ENCODE measurements around the gene GOLPH3. TPM values are rescaled to one million over a fixed set of nuclear protein-coding genes. Genes with fewer than 3 reads are reported as not detected.

GOLPH3 gene
- total RNA-seq, 1 donor from 2014 or later: 78.8 TPM

- Histone ChIP-seq H3K4me3 (no peak overlapping the region), H3K9me3 (no peaks in the 10 kb centered on the region), H3K27ac (no peak overlapping the region), H3K4me1 (peaks cover 8% of the 10 kb centered on the region), H3K36me3 (peaks cover 0 to 22% of the 10 kb centered on the region in 2 donors), H3K27me3 (no peaks in the 10 kb centered on the region)
- DNase-seq (ENCODE audit: extremely low spot score in 2 of 2): no peak
- intact Hi-C loops (cut with DNase I): no loop called here
- TF ChIP-seq POLR2A (IDR thresholded peaks at IDR 0.05) (no peak), POLR2AphosphoS5 (IDR thresholded peaks at IDR 0.05; ENCODE audit: insufficient read depth in 1 of 2, low read depth in 1 of 2) (no peak), CTCF (IDR thresholded peaks at IDR 0.05) (no peak)
These were observed 57.4 kb downstream of the GOLPH3 start for GRCh38 chr5:32116574-32117313.

GRCh38 chr5:32115985-32116384 lies 58.1 kb downstream of the GOLPH3 start:
- peaks cover 0 to 26% of the 10 kb centered on the region in 2 donors for H3K36me3 ChIP-seq
- no peaks in the 10 kb centered on the region for H3K27me3 ChIP-seq
- H3K4me1 ChIP-seq: peaks cover 8% of the 10 kb centered on the region
- H3K27ac ChIP-seq: no peak overlapping the region
- H3K9me3 ChIP-seq: no peaks in the 10 kb centered on the region
- intact Hi-C loops (cut with DNase I): no loop called here
- DNase-seq (ENCODE audit: extremely low spot score in 2 of 2): no peak
- H3K4me3 ChIP-seq: no peak overlapping the region
- TF ChIP-seq POLR2AphosphoS5 (IDR thresholded peaks at IDR 0.05; ENCODE audit: insufficient read depth in 1 of 2, low read depth in 1 of 2) (no peak), CTCF (IDR thresholded peaks at IDR 0.05) (no peak), POLR2A (IDR thresholded peaks at IDR 0.05) (no peak)

GRCh38 chr5:32110111-32110696 lies 63.9 kb downstream of the GOLPH3 start:
- TF ChIP-seq POLR2A (IDR thresholded peaks at IDR 0.05) (no peak), CTCF (IDR thresholded peaks at IDR 0.05) (no peak), POLR2AphosphoS5 (IDR thresholded peaks at IDR 0.05; ENCODE audit: insufficient read depth in 1 of 2, low read depth in 1 of 2) (no peak)

GRCh38 chr5:32109236-32109635 lies 64.9 kb downstream of the GOLPH3 start:
- no peaks in the 10 kb centered on the region for H3K9me3 ChIP-seq
- TF ChIP-seq CTCF (IDR thresholded peaks at IDR 0.05) (no peak), POLR2AphosphoS5 (IDR thresholded peaks at IDR 0.05; ENCODE audit: insufficient read depth in 1 of 2, low read depth in 1 of 2) (no peak), POLR2A (IDR thresholded peaks at IDR 0.05) (no peak)
- H3K27me3 ChIP-seq: no peaks in the 10 kb centered on the region
- H3K4me1 ChIP-seq: no peaks in the 10 kb centered on the region
- intact Hi-C loops (cut with DNase I): no loop called here
- peaks cover 0 to 55% of the 10 kb centered on the region in 2 donors for H3K36me3 ChIP-seq
- H3K27ac ChIP-seq: no peak overlapping the region
- no peak for DNase-seq (ENCODE audit: extremely low spot score in 2 of 2)
- H3K4me3 ChIP-seq: no peak overlapping the region

More at GRCh38 chr5:32110111-32110696, 63.9 kb downstream of the GOLPH3 start:
- Histone ChIP-seq H3K4me1 (no peaks in the 10 kb centered on the region), H3K27me3 (no peaks in the 10 kb centered on the region), H3K36me3 (peaks cover 0 to 49% of the 10 kb centered on the region in 2 donors), H3K4me3 (no peak overlapping the region), H3K9me3 (no peaks in the 10 kb centered on the region), H3K27ac (no peak overlapping the region)
- no peak for DNase-seq (ENCODE audit: extremely low spot score in 2 of 2)
- intact Hi-C loops (cut with DNase I): no loop called here

GRCh38 chr5:32108167-32108566 lies 66.0 kb downstream of the GOLPH3 start:
- DNase-seq (ENCODE audit: extremely low spot score in 2 of 2): no peak
- TF ChIP-seq POLR2A (IDR thresholded peaks at IDR 0.05) (no peak), POLR2AphosphoS5 (IDR thresholded peaks at IDR 0.05; ENCODE audit: insufficient read depth in 1 of 2, low read depth in 1 of 2) (no peak), CTCF (IDR thresholded peaks at IDR 0.05) (no peak)
- Histone ChIP-seq H3K4me3 (no peak overlapping the region), H3K27ac (no peak overlapping the region), H3K9me3 (no peaks in the 10 kb centered on the region), H3K36me3 (peaks cover 0 to 65% of the 10 kb centered on the region in 2 donors), H3K4me1 (no peaks in the 10 kb centered on the region), H3K27me3 (no peaks in the 10 kb centered on the region)
- intact Hi-C loops (cut with DNase I): no loop called here

Measured in vagina (tissue), 2 donors.